ENCODE measurements around the gene MIER2.

Gene MIER2

DNA sequence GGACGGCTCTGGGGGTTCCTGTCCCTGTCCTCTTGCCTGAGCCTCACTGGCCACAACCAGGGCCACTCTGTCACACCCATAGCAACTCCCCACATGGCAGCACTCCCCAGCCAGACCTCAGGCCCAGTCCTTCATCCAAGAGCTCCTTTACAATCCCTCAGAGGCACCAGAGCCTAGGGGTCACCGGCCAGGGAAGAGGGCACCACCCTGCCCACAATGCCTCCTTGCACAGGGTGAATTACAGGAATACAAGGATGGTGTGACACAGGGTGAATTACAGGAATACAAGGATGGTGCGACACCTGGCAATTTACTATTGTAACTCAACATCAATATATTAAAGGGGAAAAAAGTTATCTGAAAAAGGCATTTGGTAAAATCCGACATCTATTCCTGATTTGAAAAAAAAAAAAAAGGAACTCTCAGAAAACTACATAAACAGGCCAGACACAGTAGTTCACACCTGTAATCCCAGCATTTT lies 16.5 kb downstream of the MIER2 start:
- ATAC-seq, result no peak

DNA sequence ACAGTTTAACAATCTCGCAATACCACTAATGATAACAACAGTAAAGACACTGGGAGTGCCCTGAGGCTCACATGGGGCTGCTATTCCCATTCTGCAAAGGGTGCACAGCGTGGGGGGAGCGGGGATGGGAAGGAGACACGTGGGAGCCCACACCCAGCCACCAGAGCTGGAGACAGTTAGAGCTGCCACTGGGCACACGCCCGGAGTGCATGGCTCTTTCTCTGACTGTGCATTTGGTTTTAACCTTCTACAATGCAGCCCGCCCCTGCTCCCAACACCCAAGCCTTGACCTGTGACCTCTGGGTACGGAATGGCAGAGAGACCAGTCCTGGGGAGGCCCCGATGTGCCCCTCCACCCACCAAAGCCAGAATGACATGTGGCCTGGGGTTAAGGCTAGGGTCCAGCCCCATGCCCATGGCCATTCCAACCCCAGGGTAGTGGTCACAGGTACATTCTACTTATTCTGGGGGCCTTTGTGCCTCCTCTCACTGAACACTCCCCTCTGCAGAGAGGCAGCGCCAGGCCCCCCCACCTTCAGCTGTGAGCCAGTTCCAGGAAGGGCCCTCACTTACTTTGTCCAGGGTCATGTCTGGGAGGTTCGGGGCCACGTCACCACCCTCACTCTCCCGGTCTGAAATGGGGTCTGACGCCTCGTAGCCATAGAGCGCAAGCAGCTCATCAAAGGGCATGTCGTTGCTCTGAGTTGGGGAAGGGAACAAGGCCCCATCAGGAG lies 17.1 kb downstream of the MIER2 start:
- no peak for ATAC-seq

DNA sequence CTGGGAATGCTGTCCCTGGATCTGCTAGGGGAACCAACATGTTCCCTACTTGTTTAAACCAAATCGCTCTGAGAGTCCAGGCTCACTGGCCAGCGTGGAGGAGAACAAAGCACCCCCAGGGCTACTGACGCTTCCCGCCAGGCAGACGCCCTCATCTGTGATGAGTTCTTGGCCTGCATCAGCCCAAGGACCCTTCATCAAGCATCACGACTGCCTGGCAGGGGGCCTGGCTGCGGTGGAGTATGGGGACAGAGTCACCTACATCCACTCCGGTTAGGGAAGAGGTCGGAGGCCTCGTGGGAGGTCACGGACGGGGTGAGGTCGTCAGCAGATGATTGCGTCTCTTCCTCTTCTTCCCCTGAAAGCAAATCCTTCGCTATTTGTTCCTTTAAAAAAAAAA lies 17.7 kb downstream of the MIER2 start:
- ATAC-seq, result no peak

- no peak for ATAC-seq
Measured at GRCh38 chr19:325937-326565, 18.5 kb downstream of the MIER2 start.

DNA sequence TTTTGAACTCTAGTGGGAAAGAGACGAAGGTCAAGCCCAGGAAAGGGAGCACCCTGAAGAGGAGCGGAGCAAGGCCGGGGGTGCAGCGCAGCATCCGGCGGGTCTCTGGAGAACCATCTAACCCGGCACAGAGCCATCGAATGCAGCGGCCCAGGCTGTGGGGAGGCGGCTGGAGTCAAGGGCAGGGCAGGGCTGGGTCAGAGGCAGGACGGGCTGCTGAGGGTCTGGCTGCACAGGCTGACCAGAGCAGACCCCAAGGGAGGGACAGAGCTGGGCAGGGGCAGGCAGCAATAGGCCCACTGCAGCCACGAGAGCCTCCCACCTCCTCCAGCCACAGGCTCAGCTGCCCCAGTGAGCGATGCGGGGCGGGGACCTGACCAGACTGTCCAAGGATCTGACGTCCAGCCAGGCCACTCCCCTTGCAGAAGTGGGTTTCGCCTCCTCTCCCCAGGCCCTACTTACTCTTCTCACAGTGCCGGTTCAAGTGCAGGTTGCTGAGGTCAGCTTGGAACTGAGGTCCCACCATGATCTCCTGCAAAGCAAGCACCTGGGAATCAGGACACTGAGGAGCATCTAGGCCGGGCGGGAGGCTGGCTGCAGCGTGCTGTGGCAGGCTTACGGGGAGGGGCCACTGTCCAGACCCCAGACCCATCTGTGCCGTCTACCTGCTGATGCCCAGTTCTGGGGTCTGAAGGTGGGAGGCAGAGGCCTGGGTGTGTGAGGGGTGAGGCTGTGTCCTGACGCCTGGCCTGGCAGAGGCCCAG lies 19.2 kb downstream of the MIER2 start:
- no peak for ATAC-seq

DNA sequence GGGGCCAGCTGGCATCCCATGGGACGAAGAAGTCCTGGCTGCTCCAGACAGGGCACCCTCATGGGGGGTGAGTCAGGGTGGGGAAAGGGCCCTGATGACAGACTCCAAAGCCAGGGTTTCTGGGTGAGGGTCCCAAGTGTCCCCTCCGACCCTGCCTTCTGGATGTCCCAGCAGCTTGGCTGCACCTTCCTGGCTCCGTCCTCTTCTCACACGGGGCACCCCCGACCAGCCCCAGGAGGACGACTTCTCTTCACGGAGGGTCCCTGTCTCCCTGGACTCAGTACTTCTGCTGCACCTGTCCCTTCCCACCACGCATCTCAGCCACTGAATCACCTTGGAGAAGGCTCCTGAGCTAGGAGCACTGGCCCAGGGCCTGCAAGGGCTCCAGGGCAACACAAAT lies 19.9 kb downstream of the MIER2 start:
- no peak for ATAC-seq

GRCh38 chr19:322616-323015 lies 22.0 kb downstream of the MIER2 start:
- ATAC-seq, result no peak

- no peak for ATAC-seq
Measured at GRCh38 chr19:318509-318774, 26.2 kb downstream of the MIER2 start.

DNA sequence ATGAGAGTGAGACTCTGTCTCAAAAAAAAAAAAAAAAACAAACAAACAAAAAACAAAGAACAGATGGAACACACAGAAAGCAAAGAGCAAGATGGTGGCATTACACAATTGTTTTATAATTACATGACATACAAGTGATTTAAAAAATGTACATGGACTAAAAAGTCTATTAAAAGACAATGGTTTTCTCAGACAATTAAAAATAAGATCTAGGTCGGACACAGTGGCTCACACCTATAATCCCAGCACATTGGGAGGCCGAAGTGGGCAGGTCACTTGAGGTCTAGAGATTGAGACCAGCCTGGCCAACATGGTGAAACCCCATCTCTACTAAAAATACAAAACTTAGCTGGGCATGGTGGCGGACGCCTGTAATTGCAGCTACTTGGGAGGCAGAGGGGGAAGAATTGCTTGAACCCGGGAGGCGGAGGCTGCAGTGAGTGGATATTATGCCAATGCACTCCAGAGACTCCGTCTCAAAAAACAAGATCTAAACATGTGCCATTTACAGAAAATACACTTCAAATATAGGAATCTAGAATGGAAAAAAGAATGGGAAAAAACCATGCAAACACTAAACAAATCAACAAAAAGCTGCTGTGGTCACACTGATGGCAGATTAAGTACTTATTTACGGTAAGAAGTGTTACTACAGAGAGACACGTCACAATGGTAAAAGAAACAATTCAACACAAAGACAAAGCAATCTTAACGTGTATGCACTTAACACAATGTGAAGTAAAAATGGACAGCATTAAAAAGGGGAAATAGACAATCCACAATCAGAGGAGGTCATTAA lies 26.7 kb downstream of the MIER2 start:
- no peak for ATAC-seq

GRCh38 chr19:315811-316210 lies 28.8 kb downstream of the MIER2 start:
- no peak for ATAC-seq

DNA sequence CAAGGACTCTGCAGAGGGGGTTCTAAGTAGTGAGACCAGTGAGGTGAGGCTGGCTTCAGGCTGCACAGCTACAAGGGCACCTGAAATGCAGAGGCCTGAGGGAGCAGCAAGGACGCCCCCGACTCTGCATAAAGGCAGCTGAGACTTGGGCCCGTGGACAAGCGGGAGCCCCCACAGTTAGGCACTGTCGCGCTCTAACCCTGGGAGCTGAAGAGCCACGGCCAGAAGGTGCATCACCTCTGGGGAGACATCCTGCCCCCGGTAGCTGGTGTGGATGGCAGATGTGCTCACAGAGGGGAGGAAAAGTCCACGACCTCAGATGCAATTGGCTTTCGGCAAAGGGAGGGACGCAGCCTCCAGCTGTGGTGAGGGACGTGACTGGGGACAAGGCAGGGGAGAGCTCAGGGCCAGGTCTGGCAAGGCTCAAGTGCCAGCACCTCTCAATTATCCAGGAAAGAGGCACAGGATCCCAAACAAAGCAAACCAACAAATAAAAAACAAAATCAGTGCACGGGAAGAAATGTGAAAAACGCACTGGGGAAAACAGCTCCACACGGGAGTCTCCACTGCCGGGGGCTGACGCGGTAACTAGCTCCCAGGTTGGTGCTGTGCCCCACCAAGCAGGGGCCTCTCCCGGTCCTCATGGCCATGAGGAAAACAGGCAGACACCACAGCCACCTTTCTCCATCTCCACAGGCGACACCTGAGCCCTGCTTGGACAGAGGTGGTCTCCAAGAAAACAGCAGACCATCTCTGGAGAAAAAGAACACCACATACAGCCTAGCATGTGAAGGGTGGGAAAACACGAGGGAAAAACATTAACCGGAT lies 30.4 kb downstream of the MIER2 start:
- ATAC-seq, result no peak

DNA sequence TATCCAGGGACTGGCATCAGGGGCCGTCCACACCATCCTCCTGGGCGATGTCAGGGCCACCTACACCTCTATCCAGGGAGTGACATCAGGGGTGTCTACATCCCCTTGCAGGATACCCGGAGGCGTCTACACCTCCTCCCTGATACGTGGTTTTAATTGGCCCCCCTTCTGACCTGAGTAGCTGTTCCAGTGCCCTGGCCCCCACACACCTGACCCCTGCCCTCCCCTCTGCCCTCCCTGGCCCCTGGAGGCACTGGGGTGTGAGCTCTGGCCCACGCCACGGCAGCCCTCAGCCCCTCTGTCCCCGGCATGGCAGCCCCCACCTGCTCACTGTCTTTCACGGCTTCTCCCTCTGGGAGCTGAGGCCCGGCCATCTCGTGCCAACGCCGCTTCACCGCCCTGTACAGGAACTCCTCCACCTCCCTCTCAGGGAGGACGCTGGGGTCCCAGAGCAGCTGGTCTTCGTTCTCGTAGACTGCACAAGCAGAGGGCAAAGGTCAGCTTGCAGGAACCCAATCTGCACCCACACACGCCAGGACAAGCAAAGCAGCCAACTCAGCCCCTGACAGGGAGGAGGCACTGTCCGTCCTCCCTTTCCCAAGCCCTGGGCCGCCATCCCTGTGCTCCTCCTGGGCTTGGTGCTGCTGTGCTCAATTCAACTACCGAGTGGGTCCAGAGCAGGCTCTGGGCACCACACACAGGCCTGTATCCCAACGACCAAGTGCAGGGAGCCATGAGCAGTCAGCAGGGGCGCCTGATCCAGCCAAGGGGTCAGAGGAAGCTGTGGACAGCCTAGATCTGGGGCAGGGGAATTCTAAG lies 31.2 kb downstream of the MIER2 start:
- no peak for ATAC-seq

- ATAC-seq, result no peak
Measured at GRCh38 chr19:311813-312261, 32.8 kb downstream of the MIER2 start.

- no peak for ATAC-seq
Measured at GRCh38 chr19:310781-311496, 33.7 kb downstream of the MIER2 start.

DNA sequence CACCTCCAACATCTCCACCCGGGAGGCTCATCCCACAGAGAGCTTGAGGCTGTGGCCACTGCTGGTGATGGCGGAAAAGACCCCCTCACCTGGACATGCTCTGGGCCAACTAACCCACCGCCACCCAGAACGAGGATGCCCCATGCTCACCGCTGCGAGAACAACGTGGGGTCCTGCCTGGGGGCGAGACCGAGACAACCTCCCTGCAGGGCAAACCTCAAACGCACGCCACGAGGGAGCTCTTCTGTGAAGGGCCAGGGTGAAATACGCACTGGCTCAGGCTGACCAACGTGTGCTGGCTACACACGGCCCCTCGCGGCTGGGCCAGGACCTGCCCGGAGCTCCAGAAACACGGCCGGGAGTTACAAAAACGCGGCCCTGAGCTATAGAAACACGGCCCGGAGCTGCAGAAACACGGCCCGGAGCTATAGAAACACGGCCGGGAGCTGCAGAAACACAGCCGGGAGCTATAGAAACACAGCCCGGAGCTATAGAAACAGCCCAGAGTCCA lies 34.4 kb downstream of the MIER2 start:
- ATAC-seq, result no peak

GRCh38 chr19:309206-309565 lies 35.4 kb downstream of the MIER2 start:
- no peak for ATAC-seq

DNA sequence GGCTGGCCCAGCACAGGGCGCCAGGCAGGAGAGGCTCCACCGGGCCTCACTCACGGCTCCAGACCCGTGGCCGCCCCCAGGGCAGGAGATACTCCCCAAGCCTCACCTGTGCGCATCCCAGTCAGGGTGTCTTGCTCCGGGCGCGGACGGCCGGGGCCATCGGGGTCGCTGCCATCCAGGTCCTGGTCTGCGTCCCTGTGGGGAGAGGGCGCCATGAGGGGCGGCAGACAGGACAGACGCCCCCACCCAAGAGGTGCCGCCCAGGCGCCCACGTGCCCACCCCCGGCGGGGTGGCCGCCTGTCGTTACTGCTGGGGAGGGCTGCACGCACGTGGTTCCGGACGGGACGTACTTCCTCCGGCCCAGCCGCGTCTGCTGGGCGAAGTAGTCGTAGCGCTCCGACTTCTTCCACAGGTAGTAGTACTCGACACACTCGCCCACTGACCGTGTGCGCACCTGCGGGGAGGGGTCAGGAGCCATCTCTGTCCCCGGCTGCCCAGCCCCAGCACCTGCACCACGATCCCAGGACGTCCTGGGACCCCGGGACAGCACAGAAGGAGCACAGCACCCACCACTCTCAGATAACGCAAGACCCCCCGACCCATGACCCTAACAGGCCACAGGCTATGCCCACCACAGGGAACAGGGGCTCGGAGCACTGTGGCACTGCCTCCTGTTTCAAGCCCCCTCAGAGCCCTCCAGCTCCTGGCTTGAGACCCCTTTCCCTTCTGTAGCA lies 36.0 kb downstream of the MIER2 start:
- no peak for ATAC-seq

GRCh38 chr19:307793-308420 lies 36.7 kb downstream of the MIER2 start:
- ATAC-seq, result no peak

DNA sequence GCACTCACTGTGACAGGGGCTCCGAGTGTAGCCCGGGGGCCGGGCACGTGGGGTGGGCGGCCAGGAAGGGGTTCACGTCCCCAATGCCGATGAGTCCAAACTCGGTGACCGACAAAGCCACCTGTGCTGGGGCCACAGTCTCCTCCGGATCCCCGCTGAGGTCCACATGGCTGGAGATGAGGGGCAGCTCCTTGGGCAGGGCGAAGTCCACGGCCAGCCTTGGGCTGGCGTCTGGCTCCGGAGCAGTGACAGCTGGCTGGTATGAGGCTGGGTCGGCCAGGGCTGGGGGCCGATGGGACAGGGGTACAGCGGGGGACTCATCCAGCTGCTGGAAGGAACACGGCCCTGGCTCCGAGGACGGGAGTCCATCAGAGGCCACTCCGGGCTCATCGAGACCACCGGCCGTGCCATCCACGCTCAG lies 37.5 kb downstream of the MIER2 start:
- no peak for ATAC-seq
